ENCODE measurements around the gene UNC13B.

DNA sequence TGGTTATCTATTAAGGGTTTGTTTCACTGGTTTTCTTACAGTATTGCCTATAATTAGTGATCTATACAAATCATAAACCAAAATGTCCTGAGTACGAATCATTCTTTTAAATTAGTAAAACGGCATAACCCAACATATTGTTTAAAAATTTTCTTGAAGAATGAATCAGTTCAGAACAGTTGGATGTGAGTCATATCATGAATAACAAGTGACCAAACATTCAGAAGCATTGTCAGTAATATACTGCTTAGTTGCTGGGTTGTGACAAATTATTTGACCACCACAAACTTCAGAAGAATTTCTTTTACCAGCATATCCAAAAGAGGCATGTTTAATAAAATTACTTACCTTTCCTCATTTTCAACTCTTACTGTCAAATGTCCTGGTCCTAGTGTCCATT is 111.2 kb downstream of the UNC13B start:
- TF ChIP-seq, protein P1, sequence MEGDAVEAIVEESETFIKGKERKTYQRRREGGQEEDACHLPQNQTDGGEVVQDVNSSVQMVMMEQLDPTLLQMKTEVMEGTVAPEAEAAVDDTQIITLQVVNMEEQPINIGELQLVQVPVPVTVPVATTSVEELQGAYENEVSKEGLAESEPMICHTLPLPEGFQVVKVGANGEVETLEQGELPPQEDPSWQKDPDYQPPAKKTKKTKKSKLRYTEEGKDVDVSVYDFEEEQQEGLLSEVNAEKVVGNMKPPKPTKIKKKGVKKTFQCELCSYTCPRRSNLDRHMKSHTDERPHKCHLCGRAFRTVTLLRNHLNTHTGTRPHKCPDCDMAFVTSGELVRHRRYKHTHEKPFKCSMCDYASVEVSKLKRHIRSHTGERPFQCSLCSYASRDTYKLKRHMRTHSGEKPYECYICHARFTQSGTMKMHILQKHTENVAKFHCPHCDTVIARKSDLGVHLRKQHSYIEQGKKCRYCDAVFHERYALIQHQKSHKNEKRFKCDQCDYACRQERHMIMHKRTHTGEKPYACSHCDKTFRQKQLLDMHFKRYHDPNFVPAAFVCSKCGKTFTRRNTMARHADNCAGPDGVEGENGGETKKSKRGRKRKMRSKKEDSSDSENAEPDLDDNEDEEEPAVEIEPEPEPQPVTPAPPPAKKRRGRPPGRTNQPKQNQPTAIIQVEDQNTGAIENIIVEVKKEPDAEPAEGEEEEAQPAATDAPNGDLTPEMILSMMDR (IDR thresholded peaks at IDR 0.05; ENCODE audit: insufficient read depth, low read depth, low read length), result no peak
- no peak for TF ChIP-seq EZH2 (IDR thresholded peaks at IDR 0.05; ENCODE audit: insufficient read depth, low read length)

All from astrocyte (in vitro differentiated cells and primary cell).